Measurements from ENCODE around the gene SORL1.

Gene SORL1

DNA sequence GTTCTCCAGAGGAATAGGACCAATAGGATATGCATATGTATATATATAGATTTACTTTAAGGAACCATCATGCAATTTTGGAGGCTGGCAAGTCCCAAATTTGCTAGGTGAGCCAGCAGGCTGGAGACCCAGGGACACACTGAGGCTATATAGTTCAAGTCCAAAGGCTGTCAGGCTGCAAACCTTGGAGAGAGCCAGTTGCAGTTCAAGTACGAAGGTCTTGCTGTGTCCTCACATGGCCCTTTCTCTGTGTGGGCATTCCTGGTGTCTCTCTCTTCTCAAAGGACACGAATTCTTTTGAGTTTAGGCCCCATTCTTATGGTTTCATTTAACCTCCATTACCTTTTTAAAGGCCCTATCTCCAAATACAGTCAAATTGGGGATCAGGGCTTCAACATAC, 135.1 kb downstream of the SORL1 start:
- no peak for DNase-seq (ENCODE audit: low read depth)

DNA sequence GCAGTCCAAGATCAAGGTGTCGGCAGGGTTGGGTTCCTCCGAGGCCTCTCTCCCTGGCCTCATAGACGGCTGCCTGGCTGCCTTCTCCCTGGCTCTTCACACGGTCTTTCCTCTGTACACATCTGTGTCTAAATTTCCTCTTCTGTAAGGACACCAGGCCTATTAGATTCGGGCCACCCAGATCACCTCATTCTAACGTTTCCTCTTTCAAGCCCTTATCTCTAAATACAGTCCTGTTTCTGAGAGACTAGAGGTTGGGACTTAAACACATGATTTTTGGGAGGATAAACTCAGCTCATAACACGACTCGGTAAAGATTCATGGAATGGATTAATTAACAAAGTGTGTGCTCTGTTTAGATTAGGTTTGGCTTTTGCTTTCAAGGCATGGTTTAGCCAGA, 136.6 kb downstream of the SORL1 start:
- DNase-seq (ENCODE audit: low read depth), result no peak

DNA sequence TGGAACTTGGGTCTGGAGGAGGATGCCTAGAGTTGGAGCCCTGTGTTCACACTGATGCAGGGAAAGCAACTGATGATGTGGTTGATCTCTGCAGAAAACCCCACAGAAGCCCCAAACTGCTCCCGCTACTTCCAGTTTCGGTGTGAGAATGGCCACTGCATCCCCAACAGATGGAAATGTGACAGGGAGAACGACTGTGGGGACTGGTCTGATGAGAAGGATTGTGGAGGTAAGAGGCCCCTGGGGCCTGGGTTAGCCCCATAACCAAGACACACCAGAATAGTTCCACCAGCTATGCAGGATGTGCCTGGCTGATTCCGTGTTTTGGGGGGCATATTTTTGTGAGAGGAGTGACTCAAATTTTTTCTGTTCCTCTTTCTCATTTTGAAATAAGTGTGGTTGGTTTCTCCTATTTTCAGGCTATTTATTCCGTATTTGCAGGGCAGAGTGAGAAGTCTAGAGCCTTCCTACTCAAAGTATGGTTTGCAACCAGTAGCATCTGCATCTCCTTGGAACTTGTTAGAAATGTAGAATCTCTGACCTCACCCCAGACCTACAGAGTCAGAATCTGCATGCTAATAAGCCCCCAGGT, 137.9 kb downstream of the SORL1 start:
- DNase-seq (ENCODE audit: low read depth), result no peak

DNA sequence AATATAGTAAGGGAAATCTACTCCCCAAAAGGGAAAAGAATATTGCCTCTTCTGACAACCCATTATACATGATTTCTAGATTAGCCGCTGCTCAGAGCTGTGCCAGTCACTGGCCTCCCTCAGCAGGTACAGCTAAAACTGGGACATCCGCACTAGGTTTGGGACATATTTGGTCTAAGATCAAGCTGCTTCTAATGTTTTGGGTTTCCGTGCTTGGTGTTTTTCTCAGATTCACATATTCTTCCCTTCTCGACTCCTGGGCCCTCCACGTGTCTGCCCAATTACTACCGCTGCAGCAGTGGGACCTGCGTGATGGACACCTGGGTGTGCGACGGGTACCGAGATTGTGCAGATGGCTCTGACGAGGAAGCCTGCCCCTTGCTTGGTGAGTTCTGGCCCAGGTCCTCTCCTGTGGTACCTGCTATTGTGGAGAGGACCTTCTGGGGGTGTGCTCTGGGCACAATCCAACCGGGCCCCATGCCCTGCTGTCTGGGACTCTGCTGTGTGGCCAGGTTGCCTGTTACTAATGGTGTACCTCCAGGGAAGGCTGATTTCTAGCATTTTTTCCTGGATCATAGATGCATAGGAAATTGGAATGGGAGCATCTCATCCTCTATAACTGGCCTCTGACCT, 138.8 kb downstream of the SORL1 start:
- DNase-seq (ENCODE audit: low read depth), result no peak

DNA sequence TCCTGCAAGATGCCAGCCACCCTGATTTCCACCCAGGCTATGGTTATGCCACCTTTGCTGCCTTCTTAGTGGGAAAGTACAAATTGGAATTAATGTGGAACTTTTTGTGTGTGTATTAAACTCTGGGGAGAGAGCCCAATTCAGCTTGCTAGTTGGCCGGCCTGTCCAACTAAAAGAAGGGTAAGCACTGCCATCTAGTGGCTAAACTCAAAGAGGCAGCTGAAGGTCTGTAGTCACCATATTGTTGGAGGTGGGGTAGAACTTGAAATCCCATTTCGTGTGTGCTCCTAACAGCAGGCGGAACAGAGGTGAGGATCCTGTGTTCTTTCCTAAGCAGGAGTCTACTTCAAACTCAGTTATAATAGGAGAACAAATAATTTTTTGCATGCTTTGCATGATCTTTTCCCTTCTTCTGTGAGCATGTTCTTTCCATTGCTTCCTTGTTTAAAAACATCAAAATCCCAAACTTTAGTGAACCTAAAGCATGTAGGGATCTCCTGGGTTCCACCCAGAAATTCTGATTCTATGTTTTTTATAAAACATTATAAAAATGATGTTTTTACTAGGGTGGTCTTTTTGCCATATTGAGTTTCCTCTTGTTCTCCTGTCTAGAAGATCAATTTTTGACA, 139.4 kb downstream of the SORL1 start:
- DNase-seq (ENCODE audit: low read depth), result peak; percentile 41

DNA sequence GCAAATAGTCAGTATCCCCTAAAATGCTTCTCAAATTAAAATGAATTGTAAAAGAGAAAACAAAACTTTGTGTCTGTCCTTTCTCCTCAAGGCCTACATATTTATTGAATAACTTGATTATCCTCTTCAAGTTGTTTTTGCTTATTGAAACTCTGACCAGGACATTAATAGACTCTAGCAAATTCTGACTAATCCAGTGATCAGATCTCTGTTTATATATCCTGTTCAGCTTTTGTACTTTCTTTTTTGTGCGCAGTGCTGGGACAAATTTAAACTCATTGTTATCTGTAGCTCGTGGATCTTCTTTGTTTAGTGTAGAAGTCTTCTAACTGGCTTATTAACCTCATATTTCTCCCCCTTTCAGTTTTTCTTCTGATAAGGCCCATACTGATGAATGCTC, 140.6 kb downstream of the SORL1 start:
- no peak for DNase-seq (ENCODE audit: low read depth)

DNA sequence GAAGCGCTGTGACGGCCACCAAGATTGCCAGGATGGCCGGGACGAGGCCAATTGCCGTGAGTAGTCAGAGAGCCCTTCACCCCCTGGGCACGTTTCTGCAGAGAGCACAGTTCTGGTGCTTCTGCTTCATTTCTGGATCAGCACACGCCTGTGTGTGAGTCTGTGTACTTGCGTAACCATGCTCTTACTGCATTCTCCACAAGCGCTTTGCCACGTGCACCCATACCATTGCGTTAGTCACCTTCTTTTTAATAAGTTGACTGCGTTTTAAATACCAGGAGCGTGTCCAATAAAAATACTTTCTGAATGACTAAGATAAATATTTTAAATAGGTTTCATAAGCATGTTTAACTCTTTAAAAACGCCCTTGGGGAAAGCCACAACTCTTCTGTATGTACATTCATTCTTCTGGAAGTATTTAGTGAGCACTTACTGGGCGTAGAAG, 143.6 kb downstream of the SORL1 start:
- DNase-seq (ENCODE audit: low read depth), result peak; percentile 81

DNA sequence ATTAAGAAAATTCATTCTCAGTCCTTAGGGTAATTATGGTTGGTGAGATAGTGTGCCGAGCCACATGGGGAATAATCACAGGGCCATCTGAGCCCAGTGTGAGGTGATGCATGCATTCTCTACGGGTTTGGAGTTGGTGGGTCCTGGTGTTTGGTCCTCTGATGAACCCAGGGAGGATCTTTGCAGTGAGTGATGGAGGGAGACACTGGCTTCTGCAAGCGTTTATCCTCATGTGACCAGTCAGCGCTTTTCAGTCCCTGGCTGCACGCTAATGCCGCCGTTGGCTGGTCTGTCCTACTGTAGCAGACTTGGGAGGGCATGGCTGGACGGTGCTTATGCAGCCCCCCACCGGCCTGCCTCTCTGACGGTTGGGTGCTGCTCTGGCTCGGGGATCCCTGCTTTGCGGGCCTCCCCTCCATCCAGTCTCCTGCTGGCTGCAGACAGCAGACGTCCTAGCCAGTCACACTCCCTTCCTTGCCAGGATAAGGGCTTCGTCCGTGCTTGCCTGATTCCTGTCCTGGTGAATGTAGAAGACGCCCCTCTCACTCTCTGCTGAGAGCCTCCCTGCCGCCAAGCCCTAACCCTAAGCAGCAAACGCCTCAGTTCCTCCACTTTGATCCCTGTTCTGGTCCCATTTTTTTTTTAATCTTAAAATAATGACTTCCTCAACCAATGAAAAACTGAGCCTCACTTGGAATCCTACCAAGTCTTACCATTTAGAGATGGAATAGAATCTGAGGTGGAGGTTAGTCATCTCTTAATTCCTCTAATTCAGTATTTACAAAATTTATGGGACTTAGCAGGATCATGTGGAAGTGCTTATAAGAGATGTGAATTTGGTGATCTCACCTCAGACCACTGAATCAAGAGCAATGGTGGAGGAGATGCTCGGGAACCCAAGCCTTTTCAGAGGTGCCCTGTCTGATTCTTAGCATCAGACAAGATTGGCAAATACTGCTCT, 144.4 kb downstream of the SORL1 start:
- no peak for DNase-seq (ENCODE audit: low read depth)

DNA sequence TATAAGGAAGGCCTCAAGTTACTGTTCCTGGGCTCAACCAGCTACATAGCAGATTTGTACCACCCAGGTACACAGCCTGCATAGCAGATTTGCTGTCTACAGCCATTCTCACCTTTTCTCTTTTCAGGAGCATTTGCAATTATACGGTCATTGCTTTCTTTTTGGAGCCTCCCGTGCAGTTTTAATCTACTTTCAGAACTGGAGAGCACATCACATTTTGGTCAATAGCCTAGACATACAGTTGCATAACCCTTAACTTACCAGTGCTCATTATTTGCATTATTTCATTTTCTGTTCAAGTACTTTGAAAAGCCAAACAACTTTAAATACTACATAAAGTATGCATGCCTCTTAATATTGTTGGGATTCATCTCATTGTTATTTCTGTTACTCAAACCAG, 151.2 kb downstream of the SORL1 start:
- DNase-seq (ENCODE audit: low read depth), result no peak

DNA sequence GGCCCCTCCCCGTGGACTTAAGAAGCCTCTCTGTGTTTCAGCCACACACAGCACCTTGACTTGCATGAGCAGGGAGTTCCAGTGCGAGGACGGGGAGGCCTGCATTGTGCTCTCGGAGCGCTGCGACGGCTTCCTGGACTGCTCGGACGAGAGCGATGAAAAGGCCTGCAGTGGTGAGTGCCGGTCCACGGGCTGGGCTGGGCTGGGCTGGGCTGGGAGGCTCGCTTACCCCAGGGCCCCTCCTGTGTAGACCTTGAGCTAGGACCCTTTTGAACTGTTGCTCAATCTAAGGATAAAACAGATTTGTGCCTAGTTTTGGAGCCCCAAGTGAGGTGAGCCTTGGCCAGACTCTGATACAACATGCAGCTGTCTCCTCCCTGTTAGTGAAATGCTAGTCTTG, 152.0 kb downstream of the SORL1 start:
- no peak for DNase-seq (ENCODE audit: low read depth)

DNA sequence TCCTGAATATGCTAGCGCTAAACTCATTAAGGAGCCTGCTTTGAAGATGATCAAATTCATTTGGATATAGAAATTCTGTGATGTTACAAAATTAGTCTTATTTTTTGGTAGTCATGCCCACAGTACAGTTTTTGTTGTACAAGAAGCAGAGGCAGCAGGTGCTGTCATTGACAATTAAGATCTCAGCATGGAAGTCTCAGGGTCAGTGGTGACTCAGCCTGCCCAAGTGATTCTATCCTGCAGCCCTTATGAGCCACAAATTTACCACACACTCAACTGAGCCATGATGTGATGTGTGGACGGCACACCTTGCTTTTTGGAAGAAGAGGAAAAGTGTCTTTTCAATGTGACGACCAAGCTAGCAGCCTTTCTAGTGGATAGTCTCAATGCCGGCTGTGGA, 154.2 kb downstream of the SORL1 start:
- no peak for DNase-seq (ENCODE audit: low read depth)

DNA sequence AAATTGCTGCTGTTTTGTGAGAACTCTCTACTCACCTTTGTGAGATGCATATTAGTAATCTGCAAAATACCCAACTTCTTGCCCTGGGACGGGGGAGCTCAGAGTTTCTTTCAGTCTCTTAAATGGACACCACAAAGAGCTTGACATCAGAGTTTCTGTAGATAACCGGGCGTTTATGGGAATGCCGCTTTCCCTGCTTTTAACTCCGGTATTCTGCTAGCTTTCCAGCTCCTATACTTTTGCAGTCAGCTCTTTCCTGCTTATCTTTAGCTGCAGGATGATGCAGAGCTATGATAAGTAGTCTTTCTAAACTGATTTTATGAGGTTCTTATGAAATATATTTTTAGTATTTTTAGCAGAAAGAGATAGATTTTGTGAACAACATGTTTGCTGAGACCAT, 155.2 kb downstream of the SORL1 start:
- DNase-seq (ENCODE audit: low read depth), result no peak

DNA sequence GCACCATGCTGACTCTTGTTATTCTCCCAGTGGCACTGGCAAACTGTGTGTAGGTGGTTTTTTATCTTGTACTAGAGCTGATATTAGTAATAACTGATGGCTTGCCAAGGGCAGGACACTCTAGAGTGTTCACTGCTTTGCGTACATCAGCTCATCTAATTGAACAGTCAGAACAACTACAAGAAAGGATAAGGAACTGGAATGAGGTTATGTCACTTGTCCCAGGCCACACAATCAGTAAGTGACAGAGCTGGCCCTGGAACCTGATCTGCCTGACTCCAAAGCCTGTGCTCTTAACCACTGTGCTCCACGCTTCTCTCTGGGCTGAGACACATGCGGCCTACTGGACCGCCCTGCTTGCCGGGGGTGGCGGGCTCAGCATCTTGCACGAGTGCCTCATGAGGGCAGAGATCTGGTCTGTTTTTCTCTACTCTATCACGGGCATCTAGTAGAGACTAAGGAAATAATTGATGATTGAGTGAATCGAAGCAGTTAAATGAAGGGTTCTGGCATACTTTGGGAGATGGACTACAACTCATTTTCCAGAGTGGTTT, 156.5 kb downstream of the SORL1 start:
- no peak for DNase-seq (ENCODE audit: low read depth)

DNA sequence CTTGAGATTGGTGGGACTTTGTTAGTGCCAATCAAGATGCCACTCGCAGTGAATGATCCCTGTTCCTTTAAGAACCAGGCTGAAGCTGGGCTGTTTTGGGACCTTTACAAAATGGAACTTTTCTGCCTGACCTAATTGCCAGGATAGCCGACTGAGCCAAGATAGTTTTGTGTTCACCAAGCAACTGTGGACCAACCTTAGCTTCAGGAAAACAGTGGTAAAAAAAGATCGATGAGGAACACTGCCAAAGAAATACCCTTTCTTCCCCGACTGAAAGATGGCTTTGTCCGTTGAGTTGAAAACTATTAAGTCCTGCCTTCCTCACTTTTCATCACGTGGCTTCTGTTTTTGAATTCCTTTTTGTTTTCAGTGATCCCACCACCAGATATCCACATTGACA, 158.6 kb downstream of the SORL1 start:
- DNase-seq (ENCODE audit: low read depth), result no peak

DNA sequence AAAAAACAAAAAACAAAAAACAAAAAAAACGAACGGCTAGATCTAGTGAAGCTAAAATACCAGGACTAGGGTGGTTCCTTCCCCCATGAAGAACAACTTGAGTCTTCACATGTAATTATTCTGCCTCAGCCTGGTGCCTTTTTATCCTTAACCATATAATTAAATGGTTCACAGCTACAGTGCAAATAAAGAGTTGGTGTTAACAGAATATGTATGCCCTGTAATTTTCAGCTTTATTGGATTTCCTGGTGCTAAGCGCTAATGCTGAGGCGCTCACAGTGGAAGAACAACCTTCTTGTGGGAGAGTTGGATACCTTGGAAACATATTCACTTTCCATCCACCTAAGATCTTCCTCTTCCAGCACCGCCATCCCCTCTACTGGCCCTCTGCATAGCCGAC, 159.1 kb downstream of the SORL1 start:
- no peak for DNase-seq (ENCODE audit: low read depth)

DNA sequence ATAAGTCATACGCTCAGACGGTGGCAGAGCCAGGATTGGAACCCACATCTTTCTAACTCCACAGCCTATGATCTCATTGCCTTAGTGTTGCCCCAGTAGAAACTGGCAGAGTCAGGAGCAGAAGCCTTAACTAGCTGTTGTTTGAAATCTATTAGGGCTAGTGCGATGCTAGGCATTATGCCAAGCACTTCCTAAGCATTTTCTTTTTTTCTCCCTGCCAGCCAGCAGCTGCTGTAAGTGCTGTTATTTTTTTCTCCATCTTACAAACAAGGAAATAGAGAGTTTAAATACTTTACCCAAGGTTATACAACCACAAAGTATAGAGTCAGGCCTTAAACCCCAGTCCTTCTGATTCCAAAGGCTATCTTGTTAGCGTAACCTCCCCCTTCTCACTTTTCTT, 161.6 kb downstream of the SORL1 start:
- no peak for DNase-seq (ENCODE audit: low read depth)

DNA sequence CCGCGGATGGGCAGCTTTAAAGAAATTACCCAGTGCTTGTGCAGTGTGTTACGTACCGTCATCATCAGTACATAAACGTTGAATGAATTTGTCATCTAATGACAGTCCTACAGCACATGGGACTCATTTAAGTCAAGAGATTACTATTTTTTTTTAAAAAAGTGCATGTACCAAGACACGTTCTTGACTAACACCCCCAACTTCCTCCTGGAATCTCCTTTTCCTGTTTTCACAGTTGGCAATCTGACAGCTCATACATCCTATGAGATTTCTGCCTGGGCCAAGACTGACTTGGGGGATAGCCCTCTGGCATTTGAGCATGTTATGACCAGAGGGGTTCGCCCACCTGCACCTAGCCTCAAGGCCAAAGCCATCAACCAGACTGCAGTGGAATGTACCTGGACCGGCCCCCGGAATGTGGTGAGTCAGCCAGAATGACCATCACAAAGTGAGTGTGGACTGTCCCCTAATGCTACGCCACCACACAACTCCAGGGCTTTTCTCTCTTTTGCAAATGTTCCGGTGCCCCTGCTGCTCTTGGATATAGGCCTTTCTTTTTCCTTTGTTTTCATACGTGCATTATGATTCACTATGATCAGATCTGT, 162.6 kb downstream of the SORL1 start:
- no peak for DNase-seq (ENCODE audit: low read depth)

DNA sequence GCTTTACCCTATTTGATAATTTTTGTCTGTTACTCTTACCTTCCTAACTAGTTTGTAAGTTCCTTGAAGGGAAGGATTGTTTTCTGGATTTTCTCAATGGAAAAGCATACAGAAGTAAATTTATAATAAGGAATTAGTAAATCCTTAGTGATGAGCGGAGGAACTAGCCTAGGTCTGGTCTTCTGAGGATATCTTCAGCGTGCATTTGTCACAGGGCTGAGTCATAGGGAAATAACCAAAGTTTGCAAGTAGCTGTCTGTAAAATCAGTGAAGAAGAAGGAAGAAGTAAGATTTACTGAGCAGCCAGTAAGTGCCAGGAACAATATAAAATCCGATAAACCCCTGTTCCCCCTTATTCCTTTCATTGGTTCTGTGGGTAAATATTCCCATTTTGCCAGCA, 163.4 kb downstream of the SORL1 start:
- DNase-seq (ENCODE audit: low read depth), result no peak

DNA sequence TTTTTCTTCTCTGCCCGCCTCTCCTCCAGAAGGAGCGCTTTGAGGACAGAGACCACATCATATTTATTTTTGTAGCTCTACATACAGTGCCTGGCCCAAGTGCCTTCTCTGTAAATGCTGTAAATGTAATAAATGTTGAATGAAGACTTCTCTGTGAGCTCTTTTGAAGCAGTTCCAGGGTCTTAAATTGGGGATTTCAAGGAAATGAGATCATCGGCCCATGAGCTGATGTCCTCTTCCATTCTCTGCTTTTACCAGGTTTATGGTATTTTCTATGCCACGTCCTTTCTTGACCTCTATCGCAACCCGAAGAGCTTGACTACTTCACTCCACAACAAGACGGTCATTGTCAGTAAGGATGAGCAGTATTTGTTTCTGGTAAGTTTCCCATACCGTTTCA, 166.4 kb downstream of the SORL1 start:
- DNase-seq (ENCODE audit: low read depth), result no peak

DNA sequence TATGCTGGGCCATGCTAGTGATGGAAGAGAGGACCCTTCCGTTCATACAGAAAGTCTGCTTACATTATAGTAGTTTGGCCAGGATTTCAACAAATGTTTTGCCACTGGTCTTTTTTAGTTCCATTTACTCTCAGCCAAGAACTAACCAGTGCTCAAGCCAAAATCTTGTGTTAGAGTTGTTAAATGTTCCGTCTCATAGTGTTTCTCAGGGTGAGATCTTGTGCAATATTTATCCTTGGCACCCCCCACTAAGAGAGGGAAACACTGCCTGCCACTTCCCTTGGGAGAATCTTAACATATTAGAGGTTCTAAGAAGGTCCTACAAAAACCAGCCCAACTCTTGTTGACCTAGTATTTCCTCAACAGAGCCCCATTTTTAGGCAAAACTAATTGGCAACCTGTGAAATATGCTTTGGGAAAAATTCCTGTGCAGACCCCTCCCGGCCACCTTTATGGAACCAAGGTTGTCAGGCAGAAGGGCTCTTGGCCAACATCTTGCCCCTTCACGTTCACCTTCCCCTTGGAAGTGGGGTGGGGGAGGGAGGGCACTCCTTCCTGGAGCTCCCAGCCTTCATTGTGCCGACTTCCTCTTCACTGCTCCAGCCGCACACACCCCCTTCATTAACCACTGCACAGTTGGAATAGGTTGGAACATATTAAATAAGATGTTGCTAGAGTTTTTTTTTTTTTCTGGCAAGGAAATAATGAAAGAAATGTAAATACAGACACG, 173.8 kb downstream of the SORL1 start:
- no peak for DNase-seq (ENCODE audit: low read depth)

DNA sequence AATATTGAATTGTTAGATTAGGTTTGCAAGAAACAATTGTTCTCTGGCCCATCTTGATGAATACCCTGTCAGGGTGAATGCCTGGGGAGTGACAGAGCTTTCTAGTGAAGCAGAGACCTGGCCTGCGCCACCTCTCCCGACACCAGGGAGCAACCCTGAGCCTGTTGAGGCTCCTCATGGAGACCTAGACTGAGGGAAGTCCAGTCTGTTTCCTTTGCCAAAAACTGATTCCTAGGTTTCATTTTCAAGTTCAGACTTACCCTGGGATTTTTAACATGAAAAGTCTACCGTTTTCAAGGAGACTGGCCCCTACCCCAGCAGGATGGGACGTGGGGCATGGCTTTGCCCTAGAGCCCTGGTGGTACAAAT, 174.4 kb downstream of the SORL1 start:
- no peak for DNase-seq (ENCODE audit: low read depth)

Measured in HS-27A (cell line).